Nephron progenitor cell (in vitro differentiated cells): Measurements from ENCODE around the gene DUSP15.
"Not testable (repeated sequence)": the region's sequence is repeated elsewhere in the genome, so short reads cannot be mapped to it uniquely, and the experiment has no call there.

Experiments
- DNase-seq: peaks from one replicate; pipeline ENCODE4 v3.0.0; 2021
- H3K27ac Mint-ChIP-seq: 2 replicates; pipeline ENCODE4 v1.8.0; 2021; ENCODE audit warnings: mild to moderate bottlenecking, moderate library complexity, mixed read lengths
- H3K27me3 Mint-ChIP-seq: 2 replicates; pipeline ENCODE4 v1.8.0; 2021; ENCODE audit warnings: mild to moderate bottlenecking, low read depth, mixed read lengths; ENCODE audit not compliant: poor library complexity
- H3K36me3 Mint-ChIP-seq: 2 replicates; pipeline ENCODE4 v1.8.0; 2021; ENCODE audit warnings: low read depth, mixed read lengths
- H3K4me1 Mint-ChIP-seq: 2 replicates; pipeline ENCODE4 v1.8.0; 2021; ENCODE audit warnings: mixed read lengths
- H3K4me3 Mint-ChIP-seq: 2 replicates; pipeline ENCODE4 v1.8.0; 2021; ENCODE audit warnings: mild to moderate bottlenecking, moderate library complexity, mixed read lengths
- H3K9me3 Mint-ChIP-seq: 2 replicates; pipeline ENCODE4 v1.8.0; 2021; ENCODE audit warnings: mild to moderate bottlenecking, moderate library complexity, mixed read lengths
- TF ChIP-seq, protein P1 (sequence below): fragments of 200-600 bp; sonication (generic); IDR thresholded peaks from 2 replicates; pipeline ENCODE4 v1.5.0; 2021; ENCODE audit warnings: antibody characterized with exemption

The DUSP15 gene

GRCh38 chr20:31817461-31817860, 52.9 kb downstream of the DUSP15 start:
- H3K4me3 Mint-ChIP-seq = no peak overlapping the region
- H3K27me3 Mint-ChIP-seq = no peaks in the 10 kb centered on the region
- H3K36me3 Mint-ChIP-seq = no peaks in the 10 kb centered on the region
- H3K4me1 Mint-ChIP-seq = peaks cover 19% of the 10 kb centered on the region
- H3K9me3 Mint-ChIP-seq = no peaks in the 10 kb centered on the region
- DNase-seq = no peak
- H3K27ac Mint-ChIP-seq = no peak overlapping the region
- TF ChIP-seq, protein P1, sequence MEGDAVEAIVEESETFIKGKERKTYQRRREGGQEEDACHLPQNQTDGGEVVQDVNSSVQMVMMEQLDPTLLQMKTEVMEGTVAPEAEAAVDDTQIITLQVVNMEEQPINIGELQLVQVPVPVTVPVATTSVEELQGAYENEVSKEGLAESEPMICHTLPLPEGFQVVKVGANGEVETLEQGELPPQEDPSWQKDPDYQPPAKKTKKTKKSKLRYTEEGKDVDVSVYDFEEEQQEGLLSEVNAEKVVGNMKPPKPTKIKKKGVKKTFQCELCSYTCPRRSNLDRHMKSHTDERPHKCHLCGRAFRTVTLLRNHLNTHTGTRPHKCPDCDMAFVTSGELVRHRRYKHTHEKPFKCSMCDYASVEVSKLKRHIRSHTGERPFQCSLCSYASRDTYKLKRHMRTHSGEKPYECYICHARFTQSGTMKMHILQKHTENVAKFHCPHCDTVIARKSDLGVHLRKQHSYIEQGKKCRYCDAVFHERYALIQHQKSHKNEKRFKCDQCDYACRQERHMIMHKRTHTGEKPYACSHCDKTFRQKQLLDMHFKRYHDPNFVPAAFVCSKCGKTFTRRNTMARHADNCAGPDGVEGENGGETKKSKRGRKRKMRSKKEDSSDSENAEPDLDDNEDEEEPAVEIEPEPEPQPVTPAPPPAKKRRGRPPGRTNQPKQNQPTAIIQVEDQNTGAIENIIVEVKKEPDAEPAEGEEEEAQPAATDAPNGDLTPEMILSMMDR = no peak

- Mint-ChIP-seq H3K9me3 (no peaks in the 10 kb centered on the region), H3K4me3 (no peak overlapping the region), H3K4me1 (peaks cover 23% of the 10 kb centered on the region), H3K36me3 (no peaks in the 10 kb centered on the region), H3K27ac (no peak overlapping the region), H3K27me3 (no peaks in the 10 kb centered on the region)
- DNase-seq = no peak
- TF ChIP-seq, protein P1 = no peak
Observed at GRCh38 chr20:31816221-31816620, 54.1 kb downstream of the DUSP15 start.

DNA sequence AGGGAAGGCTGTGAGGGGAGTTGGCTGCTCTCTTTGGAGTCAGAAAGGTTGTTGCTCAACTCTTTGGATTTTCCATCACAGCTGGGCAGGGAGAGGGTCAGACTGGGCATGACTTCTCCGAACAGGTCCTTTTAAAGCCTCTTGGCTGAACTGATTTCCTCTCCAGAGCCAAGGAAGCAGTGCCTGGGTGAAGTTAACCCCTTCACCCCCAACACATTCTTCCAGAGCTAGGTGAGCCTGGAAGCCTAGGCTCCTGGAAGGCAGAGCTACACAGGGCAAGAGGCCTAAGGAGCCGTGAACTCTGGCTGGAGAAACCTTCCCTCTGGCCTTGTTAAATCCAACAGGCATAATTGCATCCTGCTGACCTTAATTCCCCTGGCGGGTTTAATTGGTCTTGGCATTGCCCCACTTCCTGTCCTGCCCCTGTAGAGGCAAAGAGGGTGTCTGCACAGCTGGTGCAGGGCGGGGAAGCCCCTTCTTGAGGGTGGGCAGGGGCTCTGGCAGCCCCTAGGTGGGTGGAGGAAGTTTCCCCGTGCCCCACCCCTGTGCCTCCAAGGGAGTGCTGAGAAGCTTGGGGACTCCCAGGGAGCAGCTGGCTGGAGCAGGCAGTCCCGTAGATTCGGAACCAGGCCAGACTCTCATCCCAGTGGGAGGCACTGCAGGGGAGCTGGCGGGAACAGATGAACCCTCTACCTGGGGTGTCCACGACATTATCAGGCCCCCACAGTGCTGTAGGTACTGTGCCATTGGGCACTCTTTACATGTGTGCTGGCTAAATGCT, 54.7 kb downstream of the DUSP15 start:
- peaks cover 27% of the 10 kb centered on the region for H3K4me1 Mint-ChIP-seq
- H3K27me3 Mint-ChIP-seq = no peaks in the 10 kb centered on the region
- H3K36me3 Mint-ChIP-seq = no peaks in the 10 kb centered on the region
- H3K4me3 Mint-ChIP-seq = no peak overlapping the region
- no peaks in the 10 kb centered on the region for H3K9me3 Mint-ChIP-seq
- TF ChIP-seq, protein P1 = no peak
- H3K27ac Mint-ChIP-seq = no peak overlapping the region
- no peak for DNase-seq

DNA sequence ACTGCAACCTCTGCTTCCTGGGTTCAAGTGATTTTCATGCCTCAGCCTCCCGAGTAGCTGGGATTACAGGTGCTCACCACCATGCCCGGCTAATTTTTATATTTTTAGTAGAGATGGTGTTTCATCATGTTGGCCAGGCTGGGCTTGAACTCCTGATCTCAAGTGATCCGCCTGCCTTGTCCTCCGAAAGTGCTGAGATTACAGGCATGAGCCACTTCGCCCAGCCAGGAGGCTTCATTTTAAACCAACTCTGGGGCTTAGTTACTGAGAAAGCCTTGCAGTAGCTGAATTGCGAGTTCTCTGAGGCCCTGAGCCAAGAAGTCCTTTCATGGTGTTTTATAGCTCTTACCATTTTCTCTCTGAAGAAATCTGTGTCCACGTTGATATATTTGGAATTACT, 56.2 kb downstream of the DUSP15 start:
- H3K4me1 Mint-ChIP-seq = peaks cover 34% of the 10 kb centered on the region
- not testable (repeated sequence) for H3K27me3 Mint-ChIP-seq, H3K9me3 Mint-ChIP-seq, DNase-seq, H3K27ac Mint-ChIP-seq, H3K4me3 Mint-ChIP-seq, H3K36me3 Mint-ChIP-seq

- no peak for DNase-seq
- Mint-ChIP-seq H3K9me3 (no peaks in the 10 kb centered on the region), H3K36me3 (peaks cover 3% of the 10 kb centered on the region), H3K4me3 (no peak overlapping the region), H3K27me3 (no peaks in the 10 kb centered on the region), H3K4me1 (peaks cover 33% of the 10 kb centered on the region), H3K27ac (no peak overlapping the region)
- TF ChIP-seq, protein P1 = no peak
Observed at GRCh38 chr20:31813611-31814010, 56.7 kb downstream of the DUSP15 start.

DNA sequence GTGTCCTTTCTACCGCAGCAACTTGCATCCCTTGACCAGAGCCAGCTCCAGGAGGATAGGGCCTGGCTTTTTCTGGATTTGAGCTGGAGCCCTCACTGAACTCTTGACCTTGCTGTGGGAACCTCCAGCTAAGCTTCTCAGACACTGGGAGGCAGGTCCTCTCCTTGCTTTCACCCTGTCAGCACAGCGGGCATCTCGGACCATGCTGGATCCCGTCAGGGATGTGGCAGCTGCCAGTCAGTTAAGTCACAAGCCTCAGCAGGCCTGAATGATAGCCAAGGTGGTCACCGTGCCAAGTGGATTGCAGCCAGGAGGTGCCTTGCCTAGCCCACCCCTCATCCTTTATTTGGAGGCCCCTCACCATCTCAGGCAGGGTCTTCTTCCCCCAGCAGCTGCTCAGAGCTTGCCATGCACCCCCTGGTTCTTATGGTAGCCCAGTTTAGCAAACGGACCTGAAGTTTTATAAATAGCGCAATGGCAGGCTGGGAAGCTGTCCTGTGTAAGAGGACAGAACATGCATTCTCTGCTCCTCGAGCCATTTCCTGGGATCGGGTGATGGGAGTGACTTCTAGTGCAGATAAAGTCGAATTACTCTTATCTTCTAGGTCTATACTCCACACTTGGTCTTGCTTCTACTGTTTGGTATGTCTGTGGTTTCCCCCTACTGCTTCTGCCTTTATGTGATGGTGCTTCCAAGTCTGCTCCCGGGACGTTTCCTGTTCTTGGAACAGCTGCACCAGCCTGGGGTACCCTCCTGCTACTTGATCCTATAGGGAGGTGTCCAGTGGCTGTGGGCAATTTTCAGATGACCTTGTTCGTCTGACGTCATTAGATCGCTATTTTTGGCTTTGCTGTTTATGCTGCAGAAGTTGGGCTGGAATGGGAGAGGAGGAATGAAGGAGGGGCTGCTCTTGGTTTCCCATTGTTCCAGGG, 58.3 kb downstream of the DUSP15 start:
- H3K4me3 Mint-ChIP-seq = no peak overlapping the region
- H3K27me3 Mint-ChIP-seq = no peaks in the 10 kb centered on the region
- no peak overlapping the region for H3K27ac Mint-ChIP-seq
- no peak for DNase-seq
- TF ChIP-seq, protein P1 = no peak
- peaks cover 6% of the 10 kb centered on the region for H3K36me3 Mint-ChIP-seq
- no peaks in the 10 kb centered on the region for H3K9me3 Mint-ChIP-seq
- H3K4me1 Mint-ChIP-seq = peaks cover 31% of the 10 kb centered on the region
